HG03520 (cell line): ENCODE measurements around the gene TSPAN11.
"Not testable (repeated sequence)": the region's sequence is repeated elsewhere in the genome, so short reads cannot be mapped to it uniquely, and the experiment has no call there.

Experiments used
- ATAC-seq: cut with Tn5 transposase; IDR thresholded peaks from one replicate; pipeline ENCODE4 v1.9.1; 2021; ENCODE audit warnings: mild to moderate bottlenecking, moderate library complexity; ENCODE audit not compliant: unreplicated experiment

TSPAN11 gene, protein sequence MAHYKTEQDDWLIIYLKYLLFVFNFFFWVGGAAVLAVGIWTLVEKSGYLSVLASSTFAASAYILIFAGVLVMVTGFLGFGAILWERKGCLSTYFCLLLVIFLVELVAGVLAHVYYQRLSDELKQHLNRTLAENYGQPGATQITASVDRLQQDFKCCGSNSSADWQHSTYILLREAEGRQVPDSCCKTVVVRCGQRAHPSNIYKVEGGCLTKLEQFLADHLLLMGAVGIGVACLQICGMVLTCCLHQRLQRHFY

DNA sequence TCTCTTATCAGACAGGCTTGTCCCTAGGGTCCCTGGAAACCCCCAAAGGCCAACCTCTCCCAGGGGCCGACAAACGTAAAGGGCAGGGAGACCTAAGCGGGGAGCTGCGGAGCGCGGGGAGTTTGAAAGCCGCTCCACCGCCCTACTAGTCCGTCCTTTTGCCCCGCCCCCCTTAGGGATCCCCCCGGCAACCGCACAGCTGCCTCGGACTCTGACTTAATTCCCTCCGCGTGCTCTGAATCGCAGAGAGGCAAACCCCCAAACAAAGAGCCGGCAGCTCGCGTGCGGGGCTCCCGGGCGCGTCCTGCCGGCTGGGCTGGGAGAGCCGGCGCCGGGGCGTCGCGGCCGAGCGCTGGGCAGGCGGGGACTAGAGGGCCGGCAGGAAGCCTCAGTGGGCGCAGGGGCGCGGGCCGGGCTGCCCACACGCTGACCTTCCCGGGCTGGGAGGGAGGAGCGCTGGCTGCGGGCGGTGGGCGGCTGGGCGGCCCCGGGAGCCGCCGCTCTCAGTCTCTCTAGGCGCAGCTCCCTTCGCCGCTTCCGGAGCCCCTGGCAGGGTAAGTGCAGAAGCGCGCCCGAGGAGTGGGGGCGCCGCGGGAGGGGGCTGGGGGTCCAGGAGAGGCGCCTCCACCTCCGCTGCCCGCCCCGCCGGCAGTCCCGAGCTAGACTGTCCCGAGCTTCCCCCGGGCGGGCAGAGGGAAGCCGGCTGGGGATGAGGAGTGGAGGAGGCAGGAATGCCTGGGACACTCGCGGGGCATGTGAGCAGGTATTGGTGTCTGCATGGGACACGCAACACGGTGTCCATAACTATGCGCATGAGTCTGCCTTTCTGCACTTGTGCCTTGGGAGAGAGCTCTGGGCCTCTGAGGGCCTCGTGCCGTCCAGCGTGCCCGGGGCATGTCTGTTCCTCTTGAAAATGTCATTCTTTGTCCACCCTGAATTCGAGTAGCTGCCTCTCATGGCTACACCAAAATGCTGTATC, at the start of gene TSPAN11:
TSS of gene TSPAN11 (plus strand) at position 506 of the 979 bp plus-strand sequence. CDS start 27,244 bp downstream, outside the sequence.
- peak; percentile 30 for ATAC-seq

DNA sequence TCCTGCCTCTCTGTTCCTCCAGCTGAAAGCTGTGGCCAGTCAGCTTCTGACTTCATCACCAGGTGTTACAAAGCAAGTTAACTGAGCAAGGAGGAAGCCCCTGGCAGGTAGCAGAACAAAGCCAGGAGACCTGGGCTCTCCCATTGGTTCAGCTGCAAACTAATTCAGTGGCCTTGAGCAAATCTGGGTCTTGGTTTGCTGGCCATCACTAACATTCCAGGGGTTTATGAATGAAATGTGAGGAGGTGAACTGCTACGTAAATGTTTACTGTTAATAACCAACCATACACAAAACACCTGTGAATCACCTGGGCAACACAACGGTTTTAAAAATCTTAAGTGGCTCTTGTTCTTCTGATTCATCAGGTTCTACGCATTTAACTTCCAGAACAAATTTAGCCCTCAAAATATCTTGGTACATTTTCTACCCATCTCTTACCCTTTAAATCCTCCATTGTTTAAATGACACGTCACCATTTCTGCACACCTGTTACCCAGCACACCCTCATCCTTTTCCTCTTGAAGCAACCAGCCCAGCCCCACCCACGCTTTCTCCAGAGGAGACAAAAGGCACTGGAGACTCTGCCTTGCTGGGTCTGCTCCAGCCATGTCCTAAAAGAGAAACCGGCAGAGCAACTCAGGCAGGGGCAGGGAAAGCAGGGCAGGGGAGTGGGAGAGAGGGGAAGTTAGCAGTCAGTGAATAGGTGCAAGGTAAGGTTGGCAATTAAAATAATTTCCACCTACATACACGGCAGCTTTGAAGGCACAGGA, 49.3 kb upstream of the TSPAN11 start:
- no peak for ATAC-seq

GRCh38 chr12:30878024-30878423, 48.5 kb upstream of the TSPAN11 start:
- no peak for ATAC-seq

GRCh38 chr12:30880061-30880460, 46.5 kb upstream of the TSPAN11 start:
- no peak for ATAC-seq

GRCh38 chr12:30880813-30881212, 45.7 kb upstream of the TSPAN11 start:
- ATAC-seq: no peak

DNA sequence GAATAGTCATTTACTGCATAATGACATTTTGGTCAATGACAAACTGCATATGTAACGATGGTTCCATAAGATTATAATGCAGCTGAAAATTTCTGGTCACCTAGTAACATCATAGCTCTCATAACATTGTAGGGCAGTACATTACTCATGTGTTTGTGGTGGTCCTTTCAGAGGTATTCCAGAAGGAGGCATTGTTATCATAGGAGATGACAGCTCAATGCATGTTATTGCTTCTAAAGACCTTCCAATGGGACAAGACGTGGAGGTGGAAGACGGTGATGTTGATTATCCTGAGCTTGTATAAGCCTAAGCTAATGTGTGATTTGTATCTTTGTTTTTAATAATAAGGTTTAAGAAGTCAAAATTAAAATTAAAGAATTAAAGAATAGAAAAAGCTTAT, 43.8 kb upstream of the TSPAN11 start:
- ATAC-seq: no peak

DNA sequence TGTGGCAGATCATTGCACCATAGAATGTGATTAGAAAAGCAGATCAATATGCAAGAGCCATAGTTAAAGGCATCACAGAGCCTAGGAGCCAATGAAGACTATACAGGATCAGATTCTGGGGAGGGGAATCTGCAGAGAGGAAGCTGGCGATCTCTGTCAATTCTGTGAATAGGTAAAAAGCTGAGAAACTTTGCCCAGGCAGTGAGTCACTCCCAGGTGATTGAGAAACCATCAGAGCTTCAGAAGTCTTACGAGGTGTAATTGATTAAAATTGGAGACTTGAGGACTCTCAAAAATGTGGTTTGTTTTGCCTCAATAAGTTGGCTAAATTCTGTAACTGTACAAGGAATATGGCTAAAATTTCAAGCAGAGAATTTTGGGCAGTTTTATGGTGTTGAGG, 41.7 kb upstream of the TSPAN11 start:
- ATAC-seq: no peak

DNA sequence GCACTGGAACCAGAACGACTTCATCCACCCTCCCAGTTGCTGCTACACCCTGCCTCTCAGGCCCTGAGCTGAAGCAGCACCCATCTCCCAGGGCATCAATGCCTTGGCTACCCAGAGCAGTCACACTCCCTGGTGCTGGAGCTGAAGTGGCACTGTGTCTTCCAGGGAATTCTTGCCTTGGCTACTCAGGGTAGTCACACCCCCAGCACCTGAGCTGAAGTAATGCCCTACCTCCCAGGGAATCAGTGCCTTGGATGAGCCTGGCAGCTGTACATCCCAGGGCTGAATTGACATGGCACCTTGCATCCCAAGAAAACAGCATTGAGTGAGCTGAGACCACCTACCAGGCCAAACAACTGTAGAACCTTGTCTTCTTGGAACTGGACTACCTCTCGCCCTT, 41.2 kb upstream of the TSPAN11 start:
- ATAC-seq: no peak

- ATAC-seq: no peak
Observed at GRCh38 chr12:30887226-30887625, 39.3 kb upstream of the TSPAN11 start.

GRCh38 chr12:30888241-30888640, 38.3 kb upstream of the TSPAN11 start:
- no peak for ATAC-seq

GRCh38 chr12:30894531-30894930, 32.0 kb upstream of the TSPAN11 start:
- not testable (repeated sequence) for ATAC-seq

GRCh38 chr12:30896461-30896860, 30.1 kb upstream of the TSPAN11 start:
- no peak for ATAC-seq

- ATAC-seq: no peak
Observed at GRCh38 chr12:30898846-30899245, 27.7 kb upstream of the TSPAN11 start.

DNA sequence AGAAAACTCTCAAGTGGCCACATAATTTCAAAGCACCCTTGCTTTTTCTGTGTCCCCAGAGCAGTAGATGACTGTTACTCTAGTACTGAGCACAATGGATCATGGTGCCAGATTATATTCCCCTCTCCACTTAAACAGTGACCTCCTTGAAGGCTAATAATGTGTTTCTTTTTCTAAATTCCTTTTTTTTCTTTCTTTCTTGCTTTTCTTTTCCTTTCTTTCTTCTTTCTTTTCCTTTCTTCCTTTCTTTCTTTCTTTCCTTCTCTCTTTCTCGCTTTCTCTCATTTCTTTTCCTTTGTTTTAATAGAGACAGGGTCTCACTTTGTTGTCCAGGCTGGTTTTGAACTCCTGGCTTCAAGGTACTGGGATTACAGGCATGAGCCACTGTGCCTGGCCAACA, 26.2 kb upstream of the TSPAN11 start:
- ATAC-seq: no peak

GRCh38 chr12:30902001-30902400, 24.5 kb upstream of the TSPAN11 start:
- ATAC-seq: no peak

- ATAC-seq: no peak
Observed at GRCh38 chr12:30902596-30902995, 24.0 kb upstream of the TSPAN11 start.

- no peak for ATAC-seq
Observed at GRCh38 chr12:30905463-30906009, 21.0 kb upstream of the TSPAN11 start.

DNA sequence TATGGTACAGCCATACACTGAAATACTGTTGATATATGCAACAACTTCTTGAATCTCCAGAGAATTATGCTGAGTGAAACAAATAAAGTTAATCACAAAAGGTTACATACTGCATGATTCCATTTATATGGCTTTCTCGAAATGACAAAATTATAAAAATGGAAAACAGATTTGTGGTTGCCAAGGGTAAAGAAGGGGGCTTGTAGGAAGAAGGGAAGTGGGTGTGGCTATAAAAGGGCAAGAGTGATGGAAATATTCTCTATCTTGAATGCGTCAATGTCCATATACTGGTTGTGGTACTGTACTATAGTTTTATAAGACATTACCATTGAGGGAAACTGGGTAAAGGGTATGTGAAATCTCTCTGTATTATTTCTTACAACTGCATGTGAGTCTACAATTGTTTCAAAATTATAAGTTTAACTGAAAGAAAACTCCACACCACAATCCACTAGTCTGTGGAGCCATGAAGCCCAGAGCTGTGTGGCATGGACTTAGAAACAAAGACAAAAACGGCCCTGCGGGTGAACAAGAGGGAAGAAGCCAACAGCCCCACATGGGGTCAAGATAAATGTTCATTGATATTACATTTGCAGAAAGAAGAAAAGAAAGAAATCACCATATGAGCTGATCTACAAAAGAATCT, 18.3 kb upstream of the TSPAN11 start:
- ATAC-seq: no peak

- ATAC-seq: no peak
Observed at GRCh38 chr12:30908722-30909348, 17.7 kb upstream of the TSPAN11 start.
